HG02938 (cell line): ENCODE results near the gene ZNF554.

Source experiments
- ATAC-seq: cut with Tn5 transposase; IDR thresholded peaks from one replicate; pipeline ENCODE4 v1.9.1; 2021; ENCODE audit warnings: mild to moderate bottlenecking, moderate library complexity; ENCODE audit not compliant: unreplicated experiment

ZNF554 gene

GRCh38 chr19:2819540-2820111 is at the start of gene ZNF554:
ZNF554 (plus strand) TSS chr19:2819868; CDS start chr19:2820072, 204 bp downstream.
- peak; percentile 84 for ATAC-seq

GRCh38 chr19:2770055-2771013 is 49.3 kb upstream of the ZNF554 start:
- ATAC-seq: no peak

- ATAC-seq: no peak
These were observed 47.6 kb upstream of the ZNF554 start for GRCh38 chr19:2771786-2772674.

GRCh38 chr19:2774083-2774679 is 45.5 kb upstream of the ZNF554 start:
- ATAC-seq: no peak

GRCh38 chr19:2774953-2775555 is 44.6 kb upstream of the ZNF554 start:
- ATAC-seq: no peak

DNA sequence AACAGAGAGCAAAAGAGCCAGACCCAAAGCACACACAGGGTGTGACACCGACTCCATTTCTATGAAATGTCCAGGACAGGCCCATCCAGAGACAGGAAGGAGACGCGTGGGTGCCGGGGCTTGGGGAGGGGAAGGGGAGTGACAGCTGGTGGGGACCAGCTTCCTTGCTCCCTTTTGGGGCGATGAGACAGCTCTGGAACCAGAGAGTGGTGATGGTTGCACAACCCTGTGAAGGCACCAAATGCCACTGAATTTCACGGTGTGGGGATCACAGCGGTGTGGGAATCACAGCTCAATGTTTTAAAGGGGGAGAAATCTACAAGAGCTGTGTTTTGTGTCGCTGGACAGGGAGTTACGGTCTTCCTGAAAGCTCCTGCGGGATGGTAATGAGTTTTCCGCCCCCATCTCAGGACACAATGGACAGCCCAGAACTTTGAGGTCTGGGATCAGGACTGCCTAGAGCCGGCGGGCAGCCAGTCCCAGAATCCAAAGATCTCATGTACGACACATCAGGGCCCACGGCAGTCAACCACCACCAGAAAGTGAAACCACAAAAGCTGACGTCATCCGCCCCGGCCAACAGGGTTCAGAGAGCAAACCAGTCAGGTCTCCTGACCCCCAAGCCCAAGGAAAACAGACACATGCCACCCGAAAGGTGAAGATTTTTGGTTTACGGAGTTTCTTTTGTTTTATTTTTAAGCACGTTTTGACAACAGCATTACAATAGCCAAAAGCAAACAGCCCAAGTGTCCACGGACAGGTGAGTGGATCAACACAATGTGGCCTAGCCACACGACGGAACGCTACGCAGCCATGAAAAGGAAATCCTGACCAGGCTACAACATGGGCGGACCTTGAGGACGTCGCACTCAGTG is 43.9 kb upstream of the ZNF554 start:
- ATAC-seq: no peak

- ATAC-seq: no peak
These were observed 41.5 kb upstream of the ZNF554 start for GRCh38 chr19:2777952-2778683.

DNA sequence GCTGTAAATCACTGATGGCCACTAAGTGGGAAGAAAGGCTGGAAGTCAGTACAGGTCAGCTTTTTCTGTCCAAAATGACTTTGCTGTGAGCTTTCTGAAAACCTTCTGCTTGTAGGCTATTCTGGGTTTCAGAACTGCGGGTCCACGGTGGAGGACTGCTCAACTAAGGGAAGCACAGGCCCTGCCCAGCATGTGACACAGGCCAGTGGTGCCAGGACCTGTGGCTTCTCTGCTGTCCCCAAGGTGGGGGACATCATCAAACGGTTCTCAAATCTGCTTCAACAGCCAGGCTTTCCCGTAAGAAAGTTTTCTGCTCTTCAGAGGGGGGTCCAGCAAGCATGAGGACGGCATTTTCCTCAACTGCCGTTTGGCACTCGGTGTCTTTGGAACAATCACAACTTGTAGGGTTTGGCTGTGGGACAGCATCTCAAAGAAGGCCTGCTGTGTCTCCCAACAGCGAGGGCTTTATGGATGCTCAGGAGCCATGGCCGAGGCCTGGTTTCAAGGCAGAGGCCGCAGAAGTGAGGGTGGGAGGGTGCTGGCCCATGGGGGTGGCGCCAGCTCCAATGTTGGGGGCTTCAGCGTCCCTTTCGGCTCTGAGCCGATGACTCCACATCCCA is 40.4 kb upstream of the ZNF554 start:
- no peak for ATAC-seq

DNA sequence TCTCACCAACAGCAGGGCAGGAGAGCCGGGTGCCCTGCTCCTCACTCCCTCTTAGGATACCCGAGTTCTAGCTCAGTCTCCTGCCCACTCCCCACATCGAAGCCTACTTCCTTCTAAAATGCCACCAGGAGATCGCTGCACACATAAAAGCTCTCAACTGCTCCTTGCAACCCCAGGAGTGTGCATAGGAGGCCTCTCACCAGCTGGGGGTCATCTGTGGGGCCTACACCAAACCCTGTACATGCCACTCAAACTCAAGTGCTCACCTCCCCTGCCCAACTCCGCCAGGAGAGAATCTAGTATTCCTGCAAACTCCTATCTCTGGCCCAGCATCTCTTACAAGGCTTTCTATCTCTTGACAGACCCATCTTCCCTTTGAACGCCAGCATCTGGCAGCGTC is 39.4 kb upstream of the ZNF554 start:
- ATAC-seq: no peak

DNA sequence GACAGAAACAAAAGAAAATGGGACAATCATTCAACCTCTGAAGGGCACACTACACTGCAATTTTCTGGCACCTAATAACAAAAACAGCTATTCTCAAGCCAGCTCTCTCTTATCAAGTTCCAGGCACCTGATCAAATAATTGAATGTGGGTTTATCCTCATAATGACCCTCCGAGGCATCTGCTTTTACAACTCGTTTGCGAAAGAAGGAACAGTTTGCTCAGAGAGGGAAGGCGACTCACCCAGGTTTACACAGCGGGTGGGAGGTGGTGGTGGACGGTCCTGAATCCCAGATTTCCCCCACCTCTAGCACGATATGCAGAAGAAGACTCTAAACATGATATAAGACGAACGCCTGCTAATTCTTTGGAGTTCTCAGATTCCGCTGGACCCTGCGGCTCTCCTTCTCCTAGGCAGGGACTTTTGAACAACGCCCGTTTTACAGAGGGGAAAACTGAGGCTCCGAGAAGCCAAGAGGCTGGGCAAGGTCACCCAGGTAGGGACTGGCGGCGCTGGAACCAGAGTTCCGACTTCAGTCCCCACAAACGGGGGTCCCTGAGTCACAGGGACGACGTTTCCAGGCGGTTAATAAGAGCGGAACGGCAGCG is 37.2 kb upstream of the ZNF554 start:
- no peak for ATAC-seq

DNA sequence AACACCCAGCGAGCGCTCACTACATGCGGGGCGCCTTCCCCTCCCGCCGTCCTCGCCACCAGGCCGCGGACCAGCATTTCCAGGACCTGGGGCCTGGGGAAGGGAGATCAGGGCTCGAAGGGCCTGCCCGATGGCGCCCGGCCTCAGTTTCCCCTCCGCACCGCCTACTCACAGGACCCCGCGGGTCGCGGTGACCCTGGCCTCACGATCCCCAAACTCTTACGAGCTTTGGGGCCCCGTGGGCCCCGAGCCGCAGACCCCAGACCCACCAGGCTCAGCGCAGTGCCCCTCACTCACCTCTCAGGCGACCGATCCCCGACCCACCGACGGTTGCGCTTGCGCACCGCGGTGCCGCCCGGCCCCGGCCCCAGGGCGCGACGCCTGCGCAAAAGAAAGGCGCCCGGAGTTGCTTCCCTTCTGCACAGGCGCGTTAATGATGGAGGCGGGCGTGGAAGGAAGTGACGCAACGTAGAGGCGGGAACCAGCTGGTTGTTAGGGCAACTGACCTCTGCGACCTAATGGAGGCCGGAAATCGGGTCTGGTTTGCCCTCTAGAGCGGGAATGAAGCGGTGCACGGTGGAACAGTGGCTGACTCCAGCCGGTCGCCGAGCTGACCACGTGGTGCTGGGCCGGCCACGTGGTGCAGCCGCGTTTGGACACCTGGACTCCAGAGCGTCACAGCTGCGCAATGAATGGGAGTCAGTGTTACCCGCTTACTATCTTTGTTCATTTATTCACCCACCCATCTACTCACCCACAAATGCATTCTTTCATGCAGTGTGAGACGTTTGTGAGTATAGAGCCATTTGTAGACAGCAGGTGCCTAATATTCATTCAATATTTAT is 36.5 kb upstream of the ZNF554 start, which contains the start of gene SGTA:
SGTA (minus strand) TSS at position 338 of the 845 bp plus-strand sequence. CDS start 14,205 bp downstream, outside the sequence.
- ATAC-seq: peak; percentile 74

GRCh38 chr19:2783781-2784145 is 35.9 kb upstream of the ZNF554 start:
- ATAC-seq: no peak

DNA sequence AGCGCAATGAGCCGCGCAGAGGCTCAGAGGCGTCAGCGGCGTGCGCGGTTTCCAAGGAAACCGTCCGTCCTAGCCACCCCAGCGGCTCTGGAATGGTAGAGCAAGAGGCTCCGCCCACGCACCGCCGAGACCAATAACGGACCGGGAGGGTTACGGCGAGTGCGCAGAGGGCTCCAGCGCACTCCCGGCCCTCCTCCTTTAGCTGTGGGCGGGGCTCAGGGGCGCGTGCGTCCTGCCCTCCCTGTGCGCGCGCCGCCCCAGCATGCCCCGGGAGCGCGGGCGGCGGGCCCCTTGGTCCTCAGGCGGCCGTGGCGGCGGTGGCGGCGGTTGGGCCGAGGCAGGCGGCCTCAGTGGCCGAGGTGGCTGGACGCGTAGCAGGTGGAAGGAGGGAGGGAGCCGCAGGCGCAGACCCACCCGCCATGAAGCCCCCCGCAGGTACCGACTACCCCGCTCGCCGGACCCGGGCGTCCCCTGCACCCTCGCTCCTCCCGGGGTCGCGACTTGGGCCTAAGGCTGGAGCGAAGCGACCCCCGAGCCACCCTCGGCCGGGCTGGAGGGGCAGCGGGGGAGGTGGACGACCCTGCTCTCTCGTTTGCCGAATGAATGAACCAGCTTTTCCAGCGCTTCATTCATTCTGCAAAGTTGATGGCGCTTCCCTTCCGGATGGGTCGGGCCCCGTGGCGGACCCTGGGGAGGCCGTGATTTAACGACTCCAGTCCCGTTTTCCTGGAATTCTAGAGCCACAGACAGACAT is 34.2 kb upstream of the ZNF554 start, which contains the start of gene THOP1:
THOP1 (plus strand) TSS at position 260 of the 754 bp plus-strand sequence; CDS start at position 420, 160 bp downstream.
- ATAC-seq: peak; percentile 45

- ATAC-seq: no peak
These were observed 32.6 kb upstream of the ZNF554 start for GRCh38 chr19:2787115-2787514.

- ATAC-seq: no peak
These were observed 31.4 kb upstream of the ZNF554 start for GRCh38 chr19:2788237-2788636.

- ATAC-seq: no peak
These were observed 29.5 kb upstream of the ZNF554 start for GRCh38 chr19:2790194-2790556.
